ENCODE measurements around the gene ATP2A1. TPM values are rescaled to one million over a fixed set of nuclear protein-coding genes. Genes with fewer than 3 reads are reported as not detected.

The ATP2A1 gene
- polyA plus RNA-seq, 4 donors: 0.90 to 4.2 (median 3.0) TPM

DNA sequence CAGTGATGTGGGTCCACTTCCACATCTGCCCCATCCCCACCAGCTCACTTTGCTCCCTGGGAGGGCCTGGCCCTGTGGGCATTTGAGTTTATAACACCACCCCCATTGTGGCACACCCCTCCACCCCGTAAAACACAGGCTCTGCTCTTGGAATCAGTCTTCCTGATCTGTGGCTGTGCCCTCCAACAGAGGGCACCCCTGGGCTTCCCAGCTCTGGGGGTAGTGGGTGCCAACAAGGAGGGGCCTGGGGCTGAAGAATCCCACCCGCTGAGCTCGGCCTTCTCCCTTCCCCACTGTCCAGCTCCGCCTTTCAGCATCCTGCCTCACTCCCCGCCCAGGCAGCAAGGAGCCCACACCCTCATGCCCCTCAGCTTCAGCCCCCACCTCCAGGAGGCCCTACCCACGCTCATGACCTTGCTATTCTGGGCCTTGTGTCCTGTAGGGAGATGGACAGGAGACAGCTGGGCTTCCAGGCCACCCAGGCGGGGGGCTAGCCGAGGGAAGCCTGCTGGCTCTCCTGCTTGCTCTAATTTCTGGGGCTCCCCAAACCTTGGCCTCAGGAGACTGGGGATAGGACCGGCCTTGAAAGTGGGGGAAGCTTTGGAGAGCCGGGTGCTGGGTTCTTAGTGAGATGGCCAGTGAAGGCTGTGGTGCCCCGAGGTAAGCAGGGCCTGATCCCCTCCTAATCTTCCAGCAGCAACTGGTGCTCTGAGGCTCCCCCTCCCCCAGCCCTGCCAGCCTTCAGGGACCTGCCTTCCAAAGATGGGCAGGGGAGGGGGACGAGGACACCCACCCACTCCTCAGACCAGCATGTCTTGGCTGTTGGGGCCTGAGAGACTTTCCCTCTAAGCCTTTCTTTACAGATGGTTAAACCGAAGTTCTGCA, 2.9 kb upstream of the ATP2A1 start:
- Histone ChIP-seq H3K27me3 (ENCODE audit: control insufficient read depth in 3 of 3, insufficient read depth in 3 of 3, low read length in 3 of 3) (peaks cover 0 to 10% (median 0%) of the 10 kb centered on the region in 3 donors), H3K4me1 (ENCODE audit: control insufficient read depth in 3 of 3, insufficient read depth in 2 of 3, low read depth in 1 of 3, low read length in 2 of 3) (peaks cover 5 to 14% (median 6%) of the 10 kb centered on the region in 3 donors), H3K9me3 (ENCODE audit: control insufficient read depth in 2 of 2, insufficient read depth in 1 of 2, low read depth in 1 of 2, low read length in 1 of 2) (no peaks in the 10 kb centered on the region), H3K36me3 (ENCODE audit: control insufficient read depth in 3 of 3, insufficient read depth in 2 of 3, low read depth in 1 of 3, low read length in 3 of 3) (peaks cover 0 to 67% (median 7%) of the 10 kb centered on the region in 3 donors), H3K27ac (ENCODE audit: low read depth in 1 of 3, low read length in 2 of 3) (no peak overlapping the region), H3K4me3 (ENCODE audit: low read depth in 1 of 3, low read length in 3 of 3) (no peak overlapping the region)
- no peak for DNase-seq
- no peak for FAIRE-seq
- 60 to 73% (median 68%) methylated on average over 12 to 13 of the region's 13 CpGs for WGBS, 3 donors

DNA sequence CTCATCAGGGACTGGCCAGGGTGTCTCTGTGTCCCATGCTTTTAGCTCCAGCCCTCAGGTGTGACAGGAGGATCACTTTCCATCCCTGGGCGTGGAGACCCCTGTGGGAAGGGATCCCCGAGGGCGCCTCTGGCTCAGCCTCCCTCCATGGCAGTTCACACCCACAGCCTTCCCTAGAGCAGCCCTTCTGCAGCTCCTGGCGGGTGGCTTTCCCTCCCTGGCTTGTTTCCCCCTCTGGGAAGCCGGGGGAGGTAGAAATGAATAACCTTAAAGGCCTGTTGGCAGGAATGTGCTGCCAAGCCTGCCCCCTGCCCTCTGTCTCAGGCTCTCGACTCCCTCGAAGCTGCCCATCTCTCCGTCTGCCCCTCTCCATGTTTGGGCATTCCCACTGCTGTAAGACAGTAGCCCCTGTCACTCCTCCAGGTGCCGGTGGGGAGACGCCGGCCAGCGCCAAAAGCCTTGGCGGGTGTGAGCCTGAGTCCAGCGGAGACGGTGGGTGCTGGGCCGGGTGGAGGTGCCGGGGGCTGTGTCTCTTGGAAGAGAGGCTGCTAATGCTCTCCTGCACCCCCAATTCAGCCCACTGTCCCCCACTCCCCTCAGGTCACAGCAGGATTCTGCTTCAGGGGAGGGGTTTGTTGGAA, 2.1 kb upstream of the ATP2A1 start:
- Histone ChIP-seq H3K27ac (ENCODE audit: low read depth in 1 of 3, low read length in 2 of 3) (no peak overlapping the region), H3K4me1 (ENCODE audit: control insufficient read depth in 3 of 3, insufficient read depth in 2 of 3, low read depth in 1 of 3, low read length in 2 of 3) (peaks cover 5 to 16% (median 8%) of the 10 kb centered on the region in 3 donors), H3K4me3 (ENCODE audit: low read depth in 1 of 3, low read length in 3 of 3) (no peak overlapping the region), H3K27me3 (ENCODE audit: control insufficient read depth in 3 of 3, insufficient read depth in 3 of 3, low read length in 3 of 3) (peaks cover 0 to 17% (median 0%) of the 10 kb centered on the region in 3 donors), H3K9me3 (ENCODE audit: control insufficient read depth in 2 of 2, insufficient read depth in 1 of 2, low read depth in 1 of 2, low read length in 1 of 2) (no peaks in the 10 kb centered on the region), H3K36me3 (ENCODE audit: control insufficient read depth in 3 of 3, insufficient read depth in 2 of 3, low read depth in 1 of 3, low read length in 3 of 3) (peaks cover 0 to 59% (median 7%) of the 10 kb centered on the region in 3 donors)
- DNase-seq: no peak
- no peak for FAIRE-seq
- 68 to 78% (median 68%) methylated on average over 17 of the region's 17 CpGs for WGBS, 3 donors

DNA sequence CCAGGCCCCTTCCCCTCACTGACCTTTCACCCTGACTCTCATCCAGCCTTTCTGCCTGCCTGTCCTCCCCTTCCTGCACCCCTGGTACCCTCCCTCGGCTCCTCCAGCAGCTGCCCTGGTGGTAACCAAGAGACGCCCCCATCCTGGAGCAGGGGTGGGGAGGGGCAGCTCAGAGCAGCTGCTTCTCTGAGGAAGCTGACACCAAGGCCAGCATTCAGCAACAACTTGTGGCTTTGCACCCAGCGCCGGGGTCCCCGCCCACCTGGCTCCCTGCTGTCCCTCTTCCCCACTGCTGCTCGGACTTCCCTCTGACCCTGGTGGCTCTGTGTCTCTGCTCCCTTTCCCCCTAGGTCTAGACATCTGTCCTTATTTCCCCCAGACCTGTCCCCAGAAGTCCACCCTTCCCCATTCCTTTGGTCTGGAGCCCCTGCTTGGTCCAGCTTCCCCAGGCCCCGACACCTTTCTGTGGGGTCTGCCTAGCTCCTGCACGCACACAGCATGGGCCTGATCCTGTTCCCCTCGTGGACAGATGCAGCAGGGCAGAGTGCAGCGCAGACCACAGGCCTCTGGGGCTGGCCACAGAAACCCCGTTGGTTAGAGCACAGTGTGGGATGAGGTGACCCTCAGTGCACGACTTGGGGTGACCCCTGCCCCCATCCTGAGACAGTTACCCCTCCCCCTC, 1.2 kb upstream of the ATP2A1 start:
- no peak for FAIRE-seq
- 47 to 66% (median 55%) methylated on average over 12 of the region's 12 CpGs for WGBS, 3 donors
- H3K27ac ChIP-seq (ENCODE audit: low read depth in 1 of 3, low read length in 2 of 3): no peak overlapping the region
- no peak overlapping the region for H3K4me3 ChIP-seq (ENCODE audit: low read depth in 1 of 3, low read length in 3 of 3)
- H3K36me3 ChIP-seq (ENCODE audit: control insufficient read depth in 3 of 3, insufficient read depth in 2 of 3, low read depth in 1 of 3, low read length in 3 of 3): peaks cover 0 to 50% (median 7%) of the 10 kb centered on the region in 3 donors
- DNase-seq: no peak
- peaks cover 5 to 16% (median 8%) of the 10 kb centered on the region in 3 donors for H3K4me1 ChIP-seq (ENCODE audit: control insufficient read depth in 3 of 3, insufficient read depth in 2 of 3, low read depth in 1 of 3, low read length in 2 of 3)
- H3K9me3 ChIP-seq (ENCODE audit: control insufficient read depth in 2 of 2, insufficient read depth in 1 of 2, low read depth in 1 of 2, low read length in 1 of 2): no peaks in the 10 kb centered on the region
- peaks cover 0 to 17% (median 0%) of the 10 kb centered on the region in 3 donors for H3K27me3 ChIP-seq (ENCODE audit: control insufficient read depth in 3 of 3, insufficient read depth in 3 of 3, low read length in 3 of 3)

DNA sequence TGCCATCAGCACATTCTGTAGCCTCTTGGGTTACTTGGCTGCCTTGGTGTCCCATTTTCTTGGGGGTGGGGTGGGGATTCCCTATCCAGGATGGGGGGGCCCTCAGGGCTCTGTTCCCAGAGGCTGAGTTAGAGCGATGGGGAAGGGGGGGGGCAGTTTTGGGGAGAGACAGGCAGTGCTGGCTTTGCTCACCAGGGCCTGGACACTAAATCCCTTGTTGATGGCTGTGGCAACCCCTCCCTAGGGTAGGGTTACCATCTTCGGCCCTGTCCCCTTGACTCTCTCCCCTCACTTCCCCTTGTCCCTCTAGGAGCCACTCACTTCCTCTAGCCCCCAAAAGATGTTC, 660 bp upstream of the ATP2A1 start:
- 67 to 89% (median 69%) methylated on average over 1 to 2 of the region's 2 CpGs for WGBS, 3 donors
- no peak for FAIRE-seq
- H3K36me3 ChIP-seq (ENCODE audit: control insufficient read depth in 3 of 3, insufficient read depth in 2 of 3, low read depth in 1 of 3, low read length in 3 of 3): peaks cover 0 to 45% (median 4%) of the 10 kb centered on the region in 3 donors

DNA sequence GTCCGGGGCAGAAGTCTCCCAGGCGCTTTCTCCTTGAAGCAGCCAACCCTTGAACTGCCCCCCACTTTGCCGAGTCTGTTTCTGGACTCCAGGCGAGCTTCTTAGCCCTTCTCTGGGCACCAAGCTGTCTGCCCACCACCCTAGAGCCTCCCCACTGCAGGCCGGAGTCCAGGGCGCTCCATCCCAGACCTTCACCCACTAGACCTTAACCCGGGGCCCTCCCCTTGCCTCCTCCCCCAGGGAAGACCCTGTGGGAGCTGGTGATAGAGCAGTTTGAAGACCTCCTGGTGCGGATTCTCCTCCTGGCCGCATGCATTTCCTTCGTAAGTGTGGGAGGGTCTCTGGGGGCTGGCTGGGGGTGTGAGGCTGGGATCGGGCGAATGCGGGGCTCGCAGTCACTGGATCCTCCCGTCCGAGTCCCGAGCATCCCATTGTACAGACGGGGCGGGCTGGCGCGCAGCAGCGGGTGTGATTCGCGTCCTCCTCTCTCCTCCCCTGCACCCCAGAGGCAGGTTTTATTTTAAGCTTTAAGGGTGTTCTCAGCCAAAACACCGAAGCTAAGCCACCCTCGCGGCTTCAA, 1.1 kb downstream of the ATP2A1 start:
- WGBS, 3 donors: 1 to 3% (median 1%) methylated on average over 24 to 27 of the region's 27 CpGs
- H3K4me1 ChIP-seq (ENCODE audit: control insufficient read depth in 3 of 3, insufficient read depth in 2 of 3, low read depth in 1 of 3, low read length in 2 of 3): peaks cover 5 to 20% (median 8%) of the 10 kb centered on the region in 3 donors
- H3K9me3 ChIP-seq (ENCODE audit: control insufficient read depth in 2 of 2, insufficient read depth in 1 of 2, low read depth in 1 of 2, low read length in 1 of 2): no peaks in the 10 kb centered on the region
- peaks cover 0 to 27% (median 0%) of the 10 kb centered on the region in 3 donors for H3K36me3 ChIP-seq (ENCODE audit: control insufficient read depth in 3 of 3, insufficient read depth in 2 of 3, low read depth in 1 of 3, low read length in 3 of 3)
- H3K4me3 ChIP-seq (ENCODE audit: low read depth in 1 of 3, low read length in 3 of 3): peak overlapping the region; percentile 46 to 62 (median 59)
- no peak overlapping the region for H3K27ac ChIP-seq (ENCODE audit: low read depth in 1 of 3, low read length in 2 of 3)
- H3K27me3 ChIP-seq (ENCODE audit: control insufficient read depth in 3 of 3, insufficient read depth in 3 of 3, low read length in 3 of 3): peaks cover 0 to 21% (median 0%) of the 10 kb centered on the region in 3 donors
- DNase-seq (peak in 1 of 2 donors; percentile 18), FAIRE-seq (no peak)

More for the DNA sequence above, 660 bp upstream of the ATP2A1 start:
- Histone ChIP-seq H3K27ac (ENCODE audit: low read depth in 1 of 3, low read length in 2 of 3) (no peak overlapping the region), H3K4me1 (ENCODE audit: control insufficient read depth in 3 of 3, insufficient read depth in 2 of 3, low read depth in 1 of 3, low read length in 2 of 3) (peaks cover 5 to 17% (median 8%) of the 10 kb centered on the region in 3 donors), H3K9me3 (ENCODE audit: control insufficient read depth in 2 of 2, insufficient read depth in 1 of 2, low read depth in 1 of 2, low read length in 1 of 2) (no peaks in the 10 kb centered on the region), H3K27me3 (ENCODE audit: control insufficient read depth in 3 of 3, insufficient read depth in 3 of 3, low read length in 3 of 3) (peaks cover 0 to 17% (median 0%) of the 10 kb centered on the region in 3 donors), H3K4me3 (ENCODE audit: low read depth in 1 of 3, low read length in 3 of 3) (no peak overlapping the region)
- DNase-seq: no peak

DNA sequence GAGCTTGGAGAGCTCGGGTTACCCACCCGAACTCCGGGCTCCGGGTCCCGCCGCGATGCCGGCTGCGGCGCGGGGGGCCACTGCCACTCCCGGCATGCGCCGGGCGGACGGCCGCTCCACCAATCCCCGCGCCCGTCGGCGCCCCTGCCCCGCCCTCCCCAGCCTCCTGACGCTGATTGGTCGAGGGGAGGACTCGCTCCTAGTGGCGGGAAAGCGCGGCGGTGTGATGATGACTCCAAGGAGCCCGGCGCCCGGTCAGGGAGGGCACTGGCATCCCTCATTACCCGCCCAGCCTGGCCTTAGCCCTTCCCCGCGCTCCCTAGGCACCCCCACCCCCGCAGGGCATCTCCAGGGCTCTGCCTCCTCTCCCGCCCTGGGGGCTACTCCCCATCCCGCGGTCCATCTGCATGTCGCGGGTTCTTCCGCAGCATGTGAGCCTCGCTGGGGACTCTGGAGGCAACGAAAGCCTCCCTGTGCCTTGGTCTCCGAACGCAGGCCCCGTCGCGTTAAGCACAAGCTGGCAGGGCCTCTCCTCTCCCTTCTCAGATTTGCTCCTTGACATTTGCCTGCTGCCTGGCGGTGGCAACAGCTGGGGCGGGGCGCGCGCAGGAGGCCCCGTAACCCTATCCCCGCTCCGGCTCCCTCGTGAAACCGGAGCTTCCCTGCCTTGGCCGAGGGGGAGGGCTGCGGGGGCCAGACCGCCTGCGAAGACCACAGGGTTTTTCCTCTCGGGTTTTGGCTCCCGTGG, 1.7 kb downstream of the ATP2A1 start:
- H3K4me3 ChIP-seq (ENCODE audit: low read depth in 1 of 3, low read length in 3 of 3): peak overlapping the region; percentile 46 to 62 (median 59)
- FAIRE-seq (no peak), DNase-seq (peak; percentile 84 to 91)
- peaks cover 0 to 21% (median 0%) of the 10 kb centered on the region in 3 donors for H3K27me3 ChIP-seq (ENCODE audit: control insufficient read depth in 3 of 3, insufficient read depth in 3 of 3, low read length in 3 of 3)
- H3K9me3 ChIP-seq (ENCODE audit: control insufficient read depth in 2 of 2, insufficient read depth in 1 of 2, low read depth in 1 of 2, low read length in 1 of 2): no peaks in the 10 kb centered on the region
- 1 to 3% (median 2%) methylated on average over 57 to 66 of the region's 66 CpGs for WGBS, 3 donors
- H3K36me3 ChIP-seq (ENCODE audit: control insufficient read depth in 3 of 3, insufficient read depth in 2 of 3, low read depth in 1 of 3, low read length in 3 of 3): peaks cover 0 to 24% (median 0%) of the 10 kb centered on the region in 3 donors
- H3K27ac ChIP-seq (ENCODE audit: low read depth in 1 of 3, low read length in 2 of 3): no peak overlapping the region
- H3K4me1 ChIP-seq (ENCODE audit: control insufficient read depth in 3 of 3, insufficient read depth in 2 of 3, low read depth in 1 of 3, low read length in 2 of 3): peaks cover 5 to 20% (median 8%) of the 10 kb centered on the region in 3 donors

DNA sequence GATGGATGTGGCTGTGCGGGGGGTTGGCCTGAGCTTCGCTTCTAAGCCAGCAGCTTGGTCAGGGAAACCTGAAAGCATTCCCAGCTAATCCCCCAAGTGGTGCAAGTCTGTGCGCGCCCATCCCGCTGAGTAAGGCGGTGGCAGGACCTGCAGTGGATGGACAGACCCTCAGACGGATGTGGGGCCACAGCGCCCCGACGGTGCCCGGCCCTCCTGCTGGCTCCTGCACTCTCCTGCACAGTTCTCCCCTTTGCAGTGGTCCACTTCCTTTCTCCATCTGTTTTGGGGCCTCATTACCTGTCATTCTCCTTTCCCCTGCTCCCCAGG, 2.3 kb downstream of the ATP2A1 start:
- FAIRE-seq (no peak), DNase-seq (no peak)
- Histone ChIP-seq H3K9me3 (ENCODE audit: control insufficient read depth in 2 of 2, insufficient read depth in 1 of 2, low read depth in 1 of 2, low read length in 1 of 2) (no peaks in the 10 kb centered on the region), H3K36me3 (ENCODE audit: control insufficient read depth in 3 of 3, insufficient read depth in 2 of 3, low read depth in 1 of 3, low read length in 3 of 3) (peaks cover 0 to 20% (median 0%) of the 10 kb centered on the region in 3 donors), H3K4me1 (ENCODE audit: control insufficient read depth in 3 of 3, insufficient read depth in 2 of 3, low read depth in 1 of 3, low read length in 2 of 3) (peaks cover 5 to 20% (median 8%) of the 10 kb centered on the region in 3 donors), H3K27ac (ENCODE audit: low read depth in 1 of 3, low read length in 2 of 3) (no peak overlapping the region), H3K4me3 (ENCODE audit: low read depth in 1 of 3, low read length in 3 of 3) (no peak overlapping the region), H3K27me3 (ENCODE audit: control insufficient read depth in 3 of 3, insufficient read depth in 3 of 3, low read length in 3 of 3) (peaks cover 0 to 21% (median 0%) of the 10 kb centered on the region in 3 donors)
- WGBS, 3 donors: 24 to 38% (median 37%) methylated on average over 11 of the region's 11 CpGs
